Measurements from ENCODE around the gene C1QTNF6.
A peak's percentile ranks its signal among the peaks of the same experiment; 100 is the strongest.

Gene C1QTNF6

GRCh38 chr22:37160027-37160426 is 28.0 kb downstream of the C1QTNF6 start:
- no peak for DNase-seq

GRCh38 chr22:37158963-37159290 is 29.1 kb downstream of the C1QTNF6 start:
- no peak for DNase-seq

- DNase-seq, result no peak
These were observed 30.3 kb downstream of the C1QTNF6 start for GRCh38 chr22:37157516-37158285.

- no peak for DNase-seq
These were observed 31.2 kb downstream of the C1QTNF6 start for GRCh38 chr22:37156686-37157435.

- DNase-seq, result no peak
These were observed 32.1 kb downstream of the C1QTNF6 start for GRCh38 chr22:37155971-37156370.

GRCh38 chr22:37154925-37155712 is 32.9 kb downstream of the C1QTNF6 start:
- DNase-seq, result no peak

- no peak for DNase-seq
These were observed 34.1 kb downstream of the C1QTNF6 start for GRCh38 chr22:37153901-37154300.

- DNase-seq, result no peak
These were observed 36.6 kb downstream of the C1QTNF6 start for GRCh38 chr22:37151401-37151800.

GRCh38 chr22:37150701-37151100 is 37.3 kb downstream of the C1QTNF6 start:
- no peak for DNase-seq

GRCh38 chr22:37148742-37149665 is 39.0 kb downstream of the C1QTNF6 start:
- no peak for DNase-seq

- peak; percentile 52 for DNase-seq
These were observed 39.9 kb downstream of the C1QTNF6 start for GRCh38 chr22:37148031-37148651.

- DNase-seq, result no peak
These were observed 40.7 kb downstream of the C1QTNF6 start for GRCh38 chr22:37147186-37147990.

GRCh38 chr22:37146507-37147180 is 41.4 kb downstream of the C1QTNF6 start:
- no peak for DNase-seq

- DNase-seq, result no peak
These were observed 42.0 kb downstream of the C1QTNF6 start for GRCh38 chr22:37146051-37146385.

GRCh38 chr22:37145180-37146050 is 42.6 kb downstream of the C1QTNF6 start:
- no peak for DNase-seq

- no peak for DNase-seq
These were observed 43.9 kb downstream of the C1QTNF6 start for GRCh38 chr22:37144180-37144554.

GRCh38 chr22:37141971-37142370 is 46.1 kb downstream of the C1QTNF6 start:
- no peak for DNase-seq

- DNase-seq, result no peak
These were observed 46.6 kb downstream of the C1QTNF6 start for GRCh38 chr22:37141476-37141875.

GRCh38 chr22:37140686-37141323 is 47.2 kb downstream of the C1QTNF6 start:
- no peak for DNase-seq

Measured in CD4-positive, alpha-beta T cell treated with Interleukin-12 subunit alpha and Interleukin-12 subunit beta, for 1 hour (primary cell).